DMS114 treated with DMSO at 0.1 percent for 48 hours (cell line): ENCODE data around the gene BIVM.

Experiments used
- DNase-seq: peaks from one replicate; lab custom pipeline; 2025; ENCODE audit not compliant: unreplicated experiment; lab: John Stamatoyannopoulos, UW

The BIVM gene

DNA sequence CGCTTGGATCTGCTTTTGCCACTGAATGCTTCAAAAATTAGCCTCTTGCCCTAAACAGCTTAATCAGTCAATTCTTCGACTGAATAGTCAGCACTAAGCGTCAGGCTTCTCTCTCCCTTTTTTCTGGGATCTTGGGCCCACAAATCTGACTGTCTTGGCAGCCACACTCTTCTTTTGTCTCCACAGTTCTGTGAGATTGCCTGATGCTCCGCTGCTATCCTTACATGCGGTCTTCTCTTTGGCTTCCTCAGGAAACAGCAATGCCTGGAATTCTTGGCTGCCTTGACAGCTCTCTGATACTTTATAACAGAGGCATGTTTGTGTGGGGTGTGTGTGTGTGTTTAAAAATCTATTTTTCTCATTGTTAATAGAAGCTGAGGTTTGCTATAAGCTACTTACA, 79.6 kb downstream of the BIVM start:
- DNase-seq, result no peak

DNA sequence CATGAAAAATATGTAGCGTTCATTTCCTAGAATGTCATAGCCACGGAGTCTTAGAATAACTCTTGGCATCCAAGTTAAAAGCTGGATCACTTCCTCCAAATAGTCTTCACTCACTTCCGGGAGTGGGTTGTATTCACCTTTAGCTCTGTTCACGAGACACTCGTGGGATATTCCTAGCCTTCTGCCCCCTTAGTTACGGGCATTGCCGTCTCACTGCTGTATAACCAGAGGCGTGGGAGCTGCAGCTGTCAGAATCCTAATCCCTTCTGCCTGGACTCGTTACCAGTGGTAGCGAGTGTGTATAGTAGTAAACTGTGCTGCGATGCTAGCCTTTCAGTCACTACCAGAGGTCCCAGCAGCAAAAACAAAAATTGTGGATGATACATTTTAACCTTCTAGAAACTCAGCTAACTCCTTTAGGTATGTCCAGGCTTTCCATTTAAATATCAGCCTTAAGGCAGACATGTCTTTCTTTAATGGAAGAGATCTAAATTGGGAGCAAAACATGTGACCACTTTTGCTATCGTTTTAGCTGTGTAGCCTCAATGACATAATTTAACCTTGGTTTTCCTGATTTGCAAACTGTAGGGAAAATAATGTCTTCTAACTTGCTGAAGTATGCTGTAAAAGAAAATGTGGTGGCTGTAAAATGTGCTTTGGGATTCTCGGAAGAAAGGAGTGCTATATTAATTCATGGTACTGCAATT, 81.0 kb downstream of the BIVM start:
- DNase-seq, result no peak

DNA sequence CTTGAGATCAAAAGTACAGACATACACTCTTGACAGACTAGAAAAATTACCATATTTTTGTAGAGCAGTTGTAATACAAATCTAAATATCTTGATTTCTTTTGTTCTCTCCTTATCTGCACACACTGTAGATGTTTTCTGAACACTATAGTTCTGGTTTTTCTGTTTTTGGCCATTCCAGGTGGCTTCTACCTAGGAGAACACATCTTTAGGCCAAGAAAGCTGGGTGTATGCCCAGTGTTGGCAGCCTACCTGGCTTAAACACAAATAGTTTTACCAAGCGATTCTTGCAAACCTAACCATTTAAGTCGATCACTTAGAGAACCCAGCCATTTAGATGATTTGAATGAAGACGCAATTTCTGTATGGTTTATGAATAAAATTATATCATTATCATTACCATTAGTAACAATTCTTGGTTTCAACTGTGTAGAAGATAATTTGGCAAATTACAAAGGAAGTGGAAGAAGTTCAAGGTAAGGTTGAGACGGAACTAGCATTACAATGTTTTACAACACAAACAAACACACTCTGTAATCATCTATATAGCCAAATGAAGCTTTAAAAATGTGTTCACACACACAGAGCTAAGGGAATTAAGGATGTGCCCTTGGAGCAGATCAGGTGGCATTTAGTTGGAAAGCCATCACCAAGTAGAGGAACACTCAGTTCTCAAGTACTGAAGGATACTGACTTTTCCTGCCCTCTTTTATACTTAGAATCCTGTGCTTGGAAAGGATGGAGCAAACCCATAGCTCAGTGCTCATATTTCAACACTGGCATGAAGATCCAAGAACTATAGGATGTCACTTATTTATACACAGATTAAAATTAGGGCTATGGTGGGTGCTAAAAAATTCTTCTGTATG, 83.1 kb downstream of the BIVM start:
- no peak for DNase-seq
